CD4-positive, alpha-beta memory T cell (primary cell): ENCODE results near the gene RET. TPM values are rescaled to one million over a fixed set of nuclear protein-coding genes. Genes with fewer than 3 reads are reported as not detected.

ENCODE experiments used
- CTCF ChIA-PET: fragments of 350-600 bp; sonication (Branson Sonifier 250); formaldehyde crosslinking; loops from one replicate; lab custom pipeline; 2021; ENCODE audit warnings: inconsistent platforms; ENCODE audit not compliant: partially characterized antibody; lab: Charles Lee
- POLR2A ChIA-PET: fragments of 350-600 bp; sonication (Branson Sonifier 250); formaldehyde crosslinking; loops from one replicate; lab custom pipeline; 2021; ENCODE audit not compliant: partially characterized antibody; lab: Charles Lee
- DNase-seq, 5 donors: peaks; one replicate each; pipeline versions ENCODE4 v3.0.0 to v3.0.0-alpha.2; 2020 to 2022; ENCODE audit warnings: mixed read lengths in 1 of 5
- H3K27ac ChIP-seq: one replicate; pipeline ENCODE4 v1.7.0; 2013; ENCODE audit warnings: low read depth, low read length
- H3K27me3 ChIP-seq: 2 replicates; pipeline ENCODE4 v1.7.0; 2013; ENCODE audit warnings: mild to moderate bottlenecking, low read length, moderate library complexity; ENCODE audit not compliant: insufficient read depth
- H3K36me3 ChIP-seq: 2 replicates; pipeline ENCODE4 v1.7.0; 2013; ENCODE audit warnings: mild to moderate bottlenecking, low read length, moderate library complexity; ENCODE audit not compliant: insufficient read depth
- H3K4me1 ChIP-seq: 2 replicates; pipeline ENCODE4 v1.7.0; 2013; ENCODE audit warnings: mild to moderate bottlenecking, low read length, moderate library complexity; ENCODE audit not compliant: insufficient read depth
- H3K4me3 ChIP-seq, 2 donors: one replicate each; pipeline ENCODE4 v1.7.0; 2013; ENCODE audit warnings: low read length in 2 of 2, mild to moderate bottlenecking in 1 of 2
- H3K9me3 ChIP-seq, 2 donors: one replicate each; pipeline ENCODE4 v1.7.0; 2013; ENCODE audit warnings: low read length in 2 of 2, control low read depth in 1 of 2; ENCODE audit not compliant: control insufficient read depth in 1 of 2
- H3K27ac Mint-ChIP-seq, 7 donors: one replicate each; pipeline ENCODE4 v1.8.0; 2020 to 2021; ENCODE audit warnings: mixed read lengths in 7 of 7, mild to moderate bottlenecking in 6 of 7, inconsistent platforms in 3 of 7, moderate library complexity in 3 of 7
- H3K27me3 Mint-ChIP-seq, 2 donors: one replicate each; pipeline ENCODE4 v1.8.0; 2020 to 2021; ENCODE audit warnings: mixed read lengths in 2 of 2
- H3K36me3 Mint-ChIP-seq, 2 donors: one replicate each; pipeline ENCODE4 v1.8.0; 2020 to 2021; ENCODE audit warnings: mixed read lengths in 2 of 2, inconsistent platforms in 1 of 2, mild to moderate bottlenecking in 1 of 2
- H3K4me1 Mint-ChIP-seq, 4 donors: one replicate each; pipeline ENCODE4 v1.8.0; 2020 to 2021; ENCODE audit warnings: mixed read lengths in 4 of 4, mild to moderate bottlenecking in 1 of 4
- H3K4me3 Mint-ChIP-seq, 8 donors: one replicate each; pipeline ENCODE4 v1.8.0; 2020 to 2021; ENCODE audit warnings: mixed read lengths in 8 of 8, mild to moderate bottlenecking in 7 of 8, moderate library complexity in 6 of 8, inconsistent platforms in 3 of 8
- H3K9me3 Mint-ChIP-seq, 8 donors: one replicate each; pipeline ENCODE4 v1.8.0; 2020 to 2021; ENCODE audit warnings: mixed read lengths in 8 of 8, mild to moderate bottlenecking in 5 of 8, inconsistent platforms in 3 of 8, moderate library complexity in 1 of 8
- intact Hi-C: fragments of 100-400 bp; cut with micrococcal nuclease; formaldehyde crosslinking; loops from one replicate; pipeline ENCODE4 v1.15.1; 2023
- polyA plus RNA-seq, 2 donors: library from polyadenylated mRNA; unstranded; fragments of 300-500 nt; fragmentation: Illumina TruSeq; gene quantifications; one replicate each; pipeline ENCODE4 v1.2.3, GENCODE V29; 2021
- total RNA-seq, 2 experiments: library from RNA; stranded (reverse); gene quantifications; one replicate each; pipeline ENCODE4 v1.2.3, GENCODE V29; 2021

The RET gene
- total and polyA plus RNA-seq, 4 experiments from 2014 or later, result not detected

DNA sequence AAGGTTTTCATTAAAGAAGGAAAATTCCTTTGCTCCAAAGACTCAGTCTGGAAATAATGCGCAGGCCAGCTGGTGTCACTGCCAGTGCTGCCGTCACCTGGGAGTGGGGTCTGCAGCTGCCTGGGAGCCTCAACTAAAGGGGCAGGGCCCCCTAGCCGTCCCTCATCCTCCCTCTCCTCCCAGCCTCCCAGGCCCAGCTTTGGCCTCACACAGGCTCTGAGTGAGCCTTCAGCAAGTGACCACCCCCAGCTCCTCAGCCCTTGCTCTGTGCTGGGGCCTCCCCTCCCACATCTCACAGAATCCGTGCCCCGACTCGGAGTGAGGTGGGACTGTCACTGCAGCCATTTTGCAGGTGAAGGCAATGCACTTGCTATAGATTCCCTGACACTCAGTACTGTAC is 11.1 kb upstream of the RET start:
- Histone ChIP-seq H3K4me3 (no peak overlapping the region), H3K27me3 (no peaks in the 10 kb centered on the region), H3K27ac (no peak overlapping the region), H3K36me3 (no peaks in the 10 kb centered on the region), H3K9me3 (no peaks in the 10 kb centered on the region), H3K4me1 (no peaks in the 10 kb centered on the region)
- Mint-ChIP-seq H3K27ac (no peak overlapping the region), H3K36me3 (no peaks in the 10 kb centered on the region), H3K4me1 (no peaks in the 10 kb centered on the region), H3K9me3 (no peaks in the 10 kb centered on the region), H3K27me3 (no peaks in the 10 kb centered on the region), H3K4me3 (no peak overlapping the region)
- ChIA-PET POLR2A (no interaction called here), CTCF (no interaction called here)
- no peak for DNase-seq
- intact Hi-C loops, result no loop called here

DNA sequence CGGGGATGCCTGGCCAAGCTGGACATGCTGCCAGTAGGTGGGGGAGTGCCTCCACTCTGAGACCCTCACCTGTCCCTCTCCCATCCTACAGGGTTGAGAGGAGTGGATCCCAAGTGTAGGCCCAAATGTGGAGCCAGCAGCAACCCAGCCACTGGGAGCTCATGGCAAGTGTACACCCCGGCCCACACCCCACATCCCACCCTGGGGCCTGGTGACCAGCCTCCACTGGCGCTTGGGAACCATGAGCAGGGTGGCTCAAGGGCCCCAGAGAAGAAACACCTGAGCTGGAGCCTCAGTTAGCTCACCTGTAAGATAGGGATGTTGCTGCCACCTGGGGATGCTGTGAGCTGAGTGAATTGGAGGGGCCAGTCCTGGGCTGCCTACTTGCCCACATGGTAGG is 10.4 kb upstream of the RET start:
- intact Hi-C loops, result no loop called here
- H3K27me3 Mint-ChIP-seq, result no peaks in the 10 kb centered on the region
- DNase-seq, result no peak
- no peak overlapping the region for H3K27ac ChIP-seq
- ChIA-PET CTCF (no interaction called here), POLR2A (no interaction called here)
- H3K4me3 Mint-ChIP-seq, result no peak overlapping the region
- H3K9me3 ChIP-seq, result no peaks in the 10 kb centered on the region
- H3K4me1 ChIP-seq, result no peaks in the 10 kb centered on the region
- no peaks in the 10 kb centered on the region for H3K36me3 ChIP-seq
- no peak overlapping the region for H3K4me3 ChIP-seq
- no peaks in the 10 kb centered on the region for H3K27me3 ChIP-seq
- no peak overlapping the region for H3K27ac Mint-ChIP-seq
- no peaks in the 10 kb centered on the region for H3K36me3 Mint-ChIP-seq
- no peaks in the 10 kb centered on the region for H3K9me3 Mint-ChIP-seq
- H3K4me1 Mint-ChIP-seq, result no peaks in the 10 kb centered on the region

DNA sequence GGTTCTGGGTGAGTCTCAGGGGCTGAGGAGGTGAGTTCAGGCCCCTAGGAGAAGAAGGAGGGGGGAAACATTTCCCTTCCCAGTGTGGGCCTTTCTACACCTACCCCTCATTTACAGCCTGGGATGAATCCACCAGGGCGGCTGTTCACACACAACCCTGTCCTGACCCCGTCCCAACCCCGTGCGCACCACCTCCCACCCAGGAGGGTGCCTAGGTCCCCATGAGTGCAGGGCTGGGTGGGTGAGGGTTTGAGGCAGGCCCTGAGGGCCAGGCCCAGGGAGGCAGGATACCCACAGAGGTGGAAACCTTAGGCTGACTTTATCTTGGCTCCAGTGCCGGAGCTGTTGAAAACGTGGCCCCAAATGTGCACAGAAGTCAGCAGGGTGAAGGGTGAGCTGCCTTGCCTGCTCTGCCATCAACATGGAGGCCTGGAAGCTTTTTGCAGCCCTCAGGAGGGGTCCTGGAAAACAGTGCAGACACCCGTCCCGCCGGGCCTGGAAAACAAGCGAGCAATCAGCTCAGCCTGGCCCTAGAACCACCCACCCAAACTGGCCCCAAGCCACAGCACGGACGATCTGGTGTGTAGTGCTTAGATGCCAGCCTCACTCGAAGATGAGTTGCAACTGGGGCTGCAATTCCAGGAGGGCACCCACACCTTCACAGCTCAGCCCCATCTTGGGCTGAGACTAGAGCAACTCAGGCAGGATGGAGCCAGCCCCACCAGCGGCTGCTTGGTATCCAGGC is 9.3 kb upstream of the RET start:
- H3K4me1 Mint-ChIP-seq, result no peaks in the 10 kb centered on the region
- intact Hi-C loops, result no loop called here

DNA sequence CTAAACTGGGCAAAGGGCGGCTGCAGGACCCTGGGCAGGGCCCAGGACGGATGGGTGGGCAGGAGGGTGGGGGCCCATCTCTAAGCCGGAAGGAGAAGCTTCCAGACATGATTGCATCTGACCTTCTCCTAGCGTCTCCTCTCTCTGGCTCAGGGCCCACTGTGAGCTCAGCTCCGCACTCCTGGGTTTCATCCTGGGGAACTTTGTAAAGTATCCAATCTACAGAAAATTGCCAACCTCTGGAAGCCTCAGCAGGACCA is 8.8 kb upstream of the RET start:
- no peaks in the 10 kb centered on the region for H3K9me3 Mint-ChIP-seq
- H3K27ac Mint-ChIP-seq, result no peak overlapping the region
- intact Hi-C loops, result no loop called here
- Histone ChIP-seq H3K27ac (no peak overlapping the region), H3K9me3 (no peaks in the 10 kb centered on the region), H3K27me3 (no peaks in the 10 kb centered on the region), H3K36me3 (no peaks in the 10 kb centered on the region), H3K4me1 (no peaks in the 10 kb centered on the region), H3K4me3 (no peak overlapping the region)
- DNase-seq, result no peak
- H3K27me3 Mint-ChIP-seq, result peaks cover 0 to 3% of the 10 kb centered on the region in 2 donors
- no peak overlapping the region for H3K4me3 Mint-ChIP-seq
- no peaks in the 10 kb centered on the region for H3K4me1 Mint-ChIP-seq
- POLR2A ChIA-PET, result no interaction called here
- no peaks in the 10 kb centered on the region for H3K36me3 Mint-ChIP-seq
- CTCF ChIA-PET, result no interaction called here

More for the DNA sequence above, 9.3 kb upstream of the RET start:
- no peaks in the 10 kb centered on the region for H3K36me3 ChIP-seq
- Mint-ChIP-seq H3K36me3 (no peaks in the 10 kb centered on the region), H3K27me3 (no peaks in the 10 kb centered on the region), H3K9me3 (no peaks in the 10 kb centered on the region), H3K27ac (no peak overlapping the region), H3K4me3 (no peak overlapping the region)
- H3K9me3 ChIP-seq, result no peaks in the 10 kb centered on the region
- H3K4me3 ChIP-seq, result no peak overlapping the region
- no peaks in the 10 kb centered on the region for H3K27me3 ChIP-seq
- ChIA-PET CTCF (no interaction called here), POLR2A (no interaction called here)
- H3K27ac ChIP-seq, result no peak overlapping the region
- DNase-seq, result no peak
- no peaks in the 10 kb centered on the region for H3K4me1 ChIP-seq

DNA sequence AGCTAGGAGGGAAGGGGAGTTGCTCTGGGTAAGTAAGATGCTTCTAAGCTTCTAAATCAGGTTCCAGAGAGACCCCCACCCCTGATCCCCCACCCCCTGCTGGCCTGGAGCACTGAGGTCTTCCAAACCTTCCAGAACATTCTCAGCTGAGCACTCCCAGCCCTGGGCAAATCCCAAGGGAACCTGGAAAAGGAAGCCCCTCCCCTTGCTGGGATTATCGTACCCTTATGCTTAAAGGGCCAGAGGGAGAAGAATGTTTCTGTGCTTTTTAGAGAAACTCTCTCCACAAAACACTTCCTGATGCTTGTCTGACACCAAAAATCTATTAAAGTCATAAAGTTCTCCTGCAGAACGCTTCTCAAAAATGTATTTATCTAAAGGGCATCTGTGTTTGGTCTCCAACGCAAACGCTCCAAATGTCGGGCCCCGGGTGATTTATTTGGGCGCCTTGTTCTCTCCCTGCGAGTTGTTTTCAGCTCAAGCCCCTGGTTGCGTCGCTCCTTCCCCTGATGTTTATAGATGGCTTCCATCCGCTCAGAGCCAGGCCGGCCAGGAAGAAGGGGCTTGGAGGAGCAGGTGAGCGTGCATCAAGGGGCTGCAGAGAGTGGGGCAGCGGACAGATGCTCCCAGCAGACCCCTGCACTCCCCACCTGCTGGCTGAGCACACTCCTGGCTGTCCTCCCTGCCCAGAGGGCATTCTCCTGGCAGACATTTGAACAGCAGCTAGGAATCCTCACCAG is 8.2 kb upstream of the RET start:
- Mint-ChIP-seq H3K27ac (no peak overlapping the region), H3K36me3 (no peaks in the 10 kb centered on the region), H3K9me3 (no peaks in the 10 kb centered on the region), H3K4me1 (no peaks in the 10 kb centered on the region), H3K4me3 (no peak overlapping the region), H3K27me3 (peaks cover 0 to 3% of the 10 kb centered on the region in 2 donors)
- Histone ChIP-seq H3K36me3 (no peaks in the 10 kb centered on the region), H3K9me3 (no peaks in the 10 kb centered on the region), H3K4me3 (no peak overlapping the region), H3K27me3 (no peaks in the 10 kb centered on the region), H3K27ac (no peak overlapping the region), H3K4me1 (no peaks in the 10 kb centered on the region)
- intact Hi-C loops, result no loop called here
- CTCF ChIA-PET, result no interaction called here
- POLR2A ChIA-PET, result no interaction called here
- no peak for DNase-seq

DNA sequence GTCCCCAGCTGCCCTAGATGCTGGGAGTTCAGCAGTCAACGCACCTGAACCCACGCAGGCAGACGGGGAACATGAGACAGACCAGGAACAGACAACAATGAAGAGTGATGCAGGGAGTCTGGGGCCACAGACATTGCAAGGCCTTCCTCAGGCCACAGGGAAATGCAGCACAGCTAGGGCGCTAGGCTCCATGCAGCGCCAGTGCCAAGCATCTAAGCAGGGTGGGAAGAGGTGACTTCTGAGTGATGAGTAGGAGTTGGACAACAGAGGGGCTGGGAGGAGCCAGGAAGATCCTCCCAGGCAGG is 7.7 kb upstream of the RET start:
- intact Hi-C loops, result no loop called here
- Mint-ChIP-seq H3K9me3 (no peaks in the 10 kb centered on the region), H3K36me3 (no peaks in the 10 kb centered on the region), H3K27ac (no peak overlapping the region), H3K4me3 (no peak overlapping the region), H3K4me1 (no peaks in the 10 kb centered on the region), H3K27me3 (peaks cover 1 to 7% of the 10 kb centered on the region in 2 donors)
- ChIA-PET CTCF (no interaction called here), POLR2A (no interaction called here)
- Histone ChIP-seq H3K4me1 (no peaks in the 10 kb centered on the region), H3K4me3 (no peak overlapping the region), H3K9me3 (no peaks in the 10 kb centered on the region), H3K27me3 (no peaks in the 10 kb centered on the region), H3K27ac (no peak overlapping the region), H3K36me3 (no peaks in the 10 kb centered on the region)
- DNase-seq, result no peak

DNA sequence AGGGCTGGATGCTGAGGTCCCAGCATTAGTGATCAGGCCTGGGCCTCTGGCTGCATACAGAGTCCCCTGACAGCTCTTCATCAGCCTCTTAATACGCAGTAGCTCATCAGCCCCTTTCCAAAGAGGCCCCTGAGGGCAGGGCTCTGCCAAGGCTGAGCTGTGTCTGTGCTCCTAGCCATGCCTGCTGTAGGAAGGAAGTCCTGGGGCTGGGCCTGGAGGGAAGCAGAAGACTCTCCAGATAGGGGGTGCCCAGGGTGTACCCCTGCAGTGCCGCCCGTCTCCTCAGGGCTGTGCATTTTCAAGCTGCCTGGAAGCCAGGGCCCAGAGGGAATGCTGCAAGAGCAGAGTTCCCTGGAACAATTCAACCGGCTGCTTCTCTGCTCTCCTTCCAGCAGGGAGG is 7.3 kb upstream of the RET start:
- no peak overlapping the region for H3K4me3 ChIP-seq
- Mint-ChIP-seq H3K27ac (no peak overlapping the region), H3K27me3 (peaks cover 1 to 7% of the 10 kb centered on the region in 2 donors), H3K36me3 (no peaks in the 10 kb centered on the region), H3K4me1 (no peaks in the 10 kb centered on the region), H3K4me3 (no peak overlapping the region), H3K9me3 (no peaks in the 10 kb centered on the region)
- POLR2A ChIA-PET, result no interaction called here
- H3K4me1 ChIP-seq, result no peaks in the 10 kb centered on the region
- H3K27ac ChIP-seq, result no peak overlapping the region
- no peaks in the 10 kb centered on the region for H3K9me3 ChIP-seq
- no peaks in the 10 kb centered on the region for H3K36me3 ChIP-seq
- intact Hi-C loops, result no loop called here
- H3K27me3 ChIP-seq, result no peaks in the 10 kb centered on the region
- DNase-seq, result no peak
- CTCF ChIA-PET, result no interaction called here
